Measurements from ENCODE around the gene CCDC102B. TPM values are rescaled to one million over a fixed set of nuclear protein-coding genes. Genes with fewer than 3 reads are reported as not detected.

CCDC102B gene
- total RNA-seq, 1 donor from 2014 or later: 8.2 TPM

DNA sequence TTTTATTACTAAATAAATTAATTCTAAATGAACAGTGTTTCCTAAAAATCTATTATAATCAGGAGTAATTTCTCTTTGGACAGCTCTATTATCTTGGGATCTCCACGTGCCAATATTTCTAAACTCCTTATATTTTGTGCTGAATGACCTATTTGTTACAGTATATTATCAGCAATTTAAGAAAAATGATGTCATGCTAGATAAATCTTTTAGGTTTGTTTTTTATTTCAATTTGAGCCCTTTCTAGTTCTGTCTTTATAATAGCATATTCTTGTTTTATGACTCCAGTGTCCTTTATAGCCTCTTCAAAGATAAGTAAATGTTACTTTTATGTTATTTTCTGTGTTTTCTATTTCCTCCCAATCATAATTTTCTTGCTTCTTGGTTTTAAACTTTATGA lies 269.2 kb downstream of the CCDC102B start:
- no peaks in the 10 kb centered on the region for H3K9me3 Mint-ChIP-seq (ENCODE audit: unreplicated experiment)
- H3K36me3 Mint-ChIP-seq (ENCODE audit: low read depth, unreplicated experiment): no peaks in the 10 kb centered on the region
- H3K4me3 Mint-ChIP-seq (ENCODE audit: unreplicated experiment): no peak overlapping the region
- TF ChIP-seq CTCF (IDR thresholded peaks at IDR 0.05; ENCODE audit: unreplicated experiment): no peak
- H3K27me3 Mint-ChIP-seq (ENCODE audit: unreplicated experiment): no peaks in the 10 kb centered on the region
- no peak for DNase-seq (ENCODE audit: low spot score)
- H3K4me1 Mint-ChIP-seq (ENCODE audit: unreplicated experiment): no peaks in the 10 kb centered on the region
- no peak overlapping the region for H3K27ac Mint-ChIP-seq (ENCODE audit: unreplicated experiment)

DNA sequence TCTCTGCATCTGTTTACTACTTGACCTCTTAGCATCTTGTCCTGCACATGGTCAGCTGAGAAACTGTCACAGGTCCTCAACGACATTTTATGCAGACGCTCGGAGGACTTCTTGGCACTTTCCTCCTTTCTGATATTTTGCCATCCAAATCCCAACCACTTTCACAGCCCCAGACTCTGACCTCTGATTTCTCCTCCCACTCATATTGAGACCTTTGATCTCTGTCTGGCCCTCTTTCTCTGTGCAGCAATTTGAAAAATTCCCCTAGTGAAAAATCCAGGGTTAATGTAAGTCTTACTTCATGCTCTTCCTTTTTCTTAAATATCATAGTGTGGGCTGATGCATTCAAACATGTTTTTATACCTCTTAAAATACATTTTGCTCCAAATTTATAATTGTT lies 273.8 kb downstream of the CCDC102B start:
- no peaks in the 10 kb centered on the region for H3K9me3 Mint-ChIP-seq (ENCODE audit: unreplicated experiment)

GRCh38 chr18:69081846-69082245 lies 284.0 kb downstream of the CCDC102B start:
- Mint-ChIP-seq H3K4me3 (ENCODE audit: unreplicated experiment) (no peak overlapping the region), H3K4me1 (ENCODE audit: unreplicated experiment) (no peaks in the 10 kb centered on the region), H3K9me3 (ENCODE audit: unreplicated experiment) (no peaks in the 10 kb centered on the region), H3K27me3 (ENCODE audit: unreplicated experiment) (no peaks in the 10 kb centered on the region), H3K27ac (ENCODE audit: unreplicated experiment) (no peak overlapping the region), H3K36me3 (ENCODE audit: low read depth, unreplicated experiment) (no peaks in the 10 kb centered on the region)
- no peak for TF ChIP-seq CTCF (IDR thresholded peaks at IDR 0.05; ENCODE audit: unreplicated experiment)
- no peak for DNase-seq (ENCODE audit: low spot score)

More for the DNA sequence above, 273.8 kb downstream of the CCDC102B start:
- Mint-ChIP-seq H3K4me3 (ENCODE audit: unreplicated experiment) (no peak overlapping the region), H3K36me3 (ENCODE audit: low read depth, unreplicated experiment) (no peaks in the 10 kb centered on the region), H3K4me1 (ENCODE audit: unreplicated experiment) (no peaks in the 10 kb centered on the region), H3K27ac (ENCODE audit: unreplicated experiment) (no peak overlapping the region), H3K27me3 (ENCODE audit: unreplicated experiment) (no peaks in the 10 kb centered on the region)
- no peak for DNase-seq (ENCODE audit: low spot score)
- TF ChIP-seq CTCF (IDR thresholded peaks at IDR 0.05; ENCODE audit: unreplicated experiment): no peak

DNA sequence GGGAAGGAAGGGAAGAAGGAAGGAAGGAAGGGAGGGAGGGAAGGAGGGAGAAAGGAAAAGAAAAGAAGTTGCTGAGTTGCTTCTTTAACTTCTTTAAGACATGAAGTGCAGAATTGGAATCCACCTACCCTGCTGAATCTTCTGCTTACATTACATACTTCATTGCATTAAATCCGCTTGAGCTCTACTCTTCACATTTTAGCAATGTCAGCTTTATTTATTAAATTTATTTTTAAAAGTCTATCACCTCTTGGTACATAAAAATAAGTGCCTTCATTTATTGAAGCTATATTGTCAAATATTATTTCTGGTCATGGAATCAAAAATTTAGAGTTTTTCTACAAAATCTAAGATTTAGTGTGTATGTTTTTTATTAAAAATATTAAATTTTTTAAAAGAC lies 284.6 kb downstream of the CCDC102B start:
- TF ChIP-seq CTCF (IDR thresholded peaks at IDR 0.05; ENCODE audit: unreplicated experiment): no peak
- Mint-ChIP-seq H3K27me3 (ENCODE audit: unreplicated experiment) (no peaks in the 10 kb centered on the region), H3K4me3 (ENCODE audit: unreplicated experiment) (no peak overlapping the region), H3K4me1 (ENCODE audit: unreplicated experiment) (no peaks in the 10 kb centered on the region), H3K27ac (ENCODE audit: unreplicated experiment) (no peak overlapping the region), H3K9me3 (ENCODE audit: unreplicated experiment) (no peaks in the 10 kb centered on the region), H3K36me3 (ENCODE audit: low read depth, unreplicated experiment) (no peaks in the 10 kb centered on the region)
- no peak for DNase-seq (ENCODE audit: low spot score)

DNA sequence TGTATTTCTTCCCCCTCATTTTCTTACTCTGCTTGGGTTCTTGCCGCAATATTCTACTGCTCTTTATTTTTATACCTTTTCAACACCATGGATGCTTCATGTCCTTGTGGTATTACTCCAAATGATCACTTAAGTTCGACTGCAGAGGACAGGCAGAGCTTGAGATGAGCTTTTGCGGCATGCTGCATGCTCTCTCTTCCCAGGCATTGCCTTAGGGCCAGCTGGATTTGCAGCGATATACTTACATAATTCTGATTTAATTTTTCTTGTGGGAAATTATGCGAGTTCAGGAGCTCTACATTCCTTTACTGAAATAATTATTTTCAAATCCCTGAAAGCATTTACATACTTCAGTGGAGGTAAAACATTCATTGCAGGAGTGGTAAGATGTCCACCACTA lies 288.1 kb downstream of the CCDC102B start:
- H3K4me3 Mint-ChIP-seq (ENCODE audit: unreplicated experiment): no peak overlapping the region
- no peak for TF ChIP-seq CTCF (IDR thresholded peaks at IDR 0.05; ENCODE audit: unreplicated experiment)
- no peak overlapping the region for H3K27ac Mint-ChIP-seq (ENCODE audit: unreplicated experiment)
- no peaks in the 10 kb centered on the region for H3K9me3 Mint-ChIP-seq (ENCODE audit: unreplicated experiment)
- no peaks in the 10 kb centered on the region for H3K27me3 Mint-ChIP-seq (ENCODE audit: unreplicated experiment)
- no peaks in the 10 kb centered on the region for H3K4me1 Mint-ChIP-seq (ENCODE audit: unreplicated experiment)
- H3K36me3 Mint-ChIP-seq (ENCODE audit: low read depth, unreplicated experiment): no peaks in the 10 kb centered on the region
- no peak for DNase-seq (ENCODE audit: low spot score)
